ENCODE measurements around the gene PELI3.
"Not testable (repeated sequence)": the region's sequence is repeated elsewhere in the genome, so short reads cannot be mapped to it uniquely, and the experiment has no call there.

Gene PELI3

DNA sequence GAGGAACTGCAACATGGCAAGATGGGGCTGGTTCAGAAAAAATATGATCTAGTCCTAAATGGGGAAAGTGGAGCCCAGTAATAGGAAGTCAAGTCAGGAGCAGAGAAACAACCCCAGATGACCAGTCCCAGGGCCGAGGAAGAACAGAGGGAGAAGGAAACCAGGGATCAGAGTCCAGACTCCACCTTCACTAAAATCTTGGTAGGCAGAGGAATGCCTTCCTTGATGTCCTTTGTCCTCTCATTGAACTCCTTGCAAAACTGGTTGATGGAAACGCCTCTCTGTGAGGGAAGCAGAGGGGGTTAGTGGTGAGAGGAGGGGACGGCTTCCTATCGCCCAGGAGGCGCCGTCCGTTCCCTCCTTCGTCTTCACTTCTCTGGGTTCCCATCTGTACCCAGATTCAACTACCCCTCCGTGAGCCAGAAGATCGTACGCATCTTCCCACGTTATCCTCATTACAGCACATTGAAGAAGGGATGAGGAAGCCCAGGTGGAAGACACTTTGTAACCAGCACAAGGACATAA, 28.7 kb upstream of the PELI3 start:
- DNase-seq (ENCODE audit: low read depth) = no peak
- in situ Hi-C loops (cut with HindIII; ENCODE audit: low sequenced_read_pairs) = no loop called here

DNA sequence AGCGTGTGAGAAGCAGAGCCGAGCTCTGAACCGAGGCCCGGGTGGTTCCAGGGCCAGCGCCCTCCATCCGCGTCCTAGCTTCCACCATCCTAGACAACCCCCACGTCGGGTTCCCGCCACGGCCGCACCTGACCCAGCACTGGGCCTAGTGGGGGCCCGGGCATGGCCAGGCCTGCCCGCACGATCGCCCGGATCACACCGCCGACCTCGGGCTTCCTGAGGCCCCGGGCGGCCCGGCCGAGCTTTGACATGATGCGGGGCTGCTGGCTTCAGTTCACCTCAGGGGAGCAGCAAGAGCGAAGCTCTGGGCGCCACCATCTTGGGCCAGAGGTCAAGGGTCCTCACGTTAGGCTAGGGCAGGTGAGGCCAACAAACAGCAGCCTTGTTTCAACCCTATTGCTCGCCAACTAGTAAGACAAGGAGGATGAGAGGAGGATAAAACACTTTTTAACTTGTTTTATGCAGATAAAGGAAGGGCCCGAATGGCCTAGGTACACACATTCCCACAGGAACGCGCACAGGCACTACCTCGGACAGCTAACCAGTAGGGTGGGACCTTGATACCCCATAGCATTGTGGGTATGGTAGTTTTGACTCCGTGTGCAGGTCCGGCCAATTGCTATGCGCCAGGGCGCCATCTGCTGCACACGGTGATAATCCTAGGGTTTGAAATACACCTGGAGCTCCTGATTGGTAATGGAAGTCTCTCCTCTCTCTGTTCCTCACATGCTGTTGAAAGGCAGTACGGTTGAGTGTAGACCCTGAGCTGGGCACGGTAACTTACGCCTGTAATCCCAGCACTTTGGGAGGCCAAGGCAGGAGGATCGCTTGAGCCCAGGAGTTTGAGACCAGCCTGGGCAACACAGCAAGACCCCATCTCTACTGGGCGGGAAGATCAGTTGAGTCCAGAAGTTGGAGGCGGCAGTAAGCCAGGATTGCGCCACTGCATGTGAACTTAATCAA, 27.9 kb upstream of the PELI3 start, which contains the start of gene MRPL11:
MRPL11 (minus strand) TSS at position 345 of the 963 bp plus-strand sequence; CDS start at position 251, 94 bp downstream.
- H3K4me3 ChIP-seq (ENCODE audit: low read depth, low read length) = peak within 1 kb of the TSS; percentile 86
- in situ Hi-C loops (cut with HindIII; ENCODE audit: low sequenced_read_pairs) = no loop called here
- peak; percentile 89 for DNase-seq (ENCODE audit: low read depth)
- TF ChIP-seq, protein P1, sequence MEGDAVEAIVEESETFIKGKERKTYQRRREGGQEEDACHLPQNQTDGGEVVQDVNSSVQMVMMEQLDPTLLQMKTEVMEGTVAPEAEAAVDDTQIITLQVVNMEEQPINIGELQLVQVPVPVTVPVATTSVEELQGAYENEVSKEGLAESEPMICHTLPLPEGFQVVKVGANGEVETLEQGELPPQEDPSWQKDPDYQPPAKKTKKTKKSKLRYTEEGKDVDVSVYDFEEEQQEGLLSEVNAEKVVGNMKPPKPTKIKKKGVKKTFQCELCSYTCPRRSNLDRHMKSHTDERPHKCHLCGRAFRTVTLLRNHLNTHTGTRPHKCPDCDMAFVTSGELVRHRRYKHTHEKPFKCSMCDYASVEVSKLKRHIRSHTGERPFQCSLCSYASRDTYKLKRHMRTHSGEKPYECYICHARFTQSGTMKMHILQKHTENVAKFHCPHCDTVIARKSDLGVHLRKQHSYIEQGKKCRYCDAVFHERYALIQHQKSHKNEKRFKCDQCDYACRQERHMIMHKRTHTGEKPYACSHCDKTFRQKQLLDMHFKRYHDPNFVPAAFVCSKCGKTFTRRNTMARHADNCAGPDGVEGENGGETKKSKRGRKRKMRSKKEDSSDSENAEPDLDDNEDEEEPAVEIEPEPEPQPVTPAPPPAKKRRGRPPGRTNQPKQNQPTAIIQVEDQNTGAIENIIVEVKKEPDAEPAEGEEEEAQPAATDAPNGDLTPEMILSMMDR (IDR thresholded peaks at IDR 0.05; ENCODE audit: low read depth, low read length, missing control alignments) = peak; percentile 77

More for the DNA sequence above, 28.7 kb upstream of the PELI3 start:
- H3K4me3 ChIP-seq (ENCODE audit: low read depth, low read length) = peak overlapping the region; percentile 86
- TF ChIP-seq, protein P1 (IDR thresholded peaks at IDR 0.05; ENCODE audit: low read depth, low read length, missing control alignments) = no peak

DNA sequence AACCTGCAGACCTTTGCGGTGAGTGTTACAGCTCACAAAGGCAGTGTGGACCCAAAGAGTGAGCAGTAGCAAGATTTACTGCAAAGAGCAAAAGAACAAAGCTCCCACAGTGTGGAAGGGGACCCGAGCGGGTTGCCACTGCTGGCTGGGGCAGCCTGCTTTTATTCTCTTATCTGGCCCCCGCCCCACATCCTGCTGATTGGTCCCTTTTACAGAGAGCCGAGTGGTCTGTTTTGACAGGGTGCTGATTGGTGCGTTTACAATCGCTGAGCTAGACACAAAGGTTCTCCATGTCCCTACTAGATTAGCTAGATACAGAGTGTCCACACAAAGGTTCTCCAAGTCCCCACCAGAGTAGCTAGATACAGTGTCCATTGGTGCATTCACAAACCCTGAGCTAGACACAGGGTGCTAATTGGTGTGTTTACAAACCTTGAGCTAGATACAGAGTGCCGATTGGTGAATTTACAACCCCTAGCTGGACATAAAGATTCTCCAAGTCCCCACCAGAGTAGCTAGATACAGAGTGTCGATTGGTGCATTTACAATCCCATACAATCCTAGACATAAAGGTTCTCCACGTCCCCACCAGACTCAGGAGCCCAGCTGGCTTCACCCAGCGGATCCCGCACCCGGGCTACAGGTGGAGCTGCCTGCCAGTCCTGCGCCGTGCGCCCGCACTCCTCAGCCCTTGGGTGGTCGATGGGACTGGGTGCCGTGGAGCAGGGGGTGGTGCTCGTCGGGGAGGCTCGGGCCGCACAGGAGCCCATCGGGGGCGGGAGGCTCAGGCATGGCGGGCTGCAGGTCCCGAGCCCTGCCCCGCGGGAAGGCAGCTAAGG, 26.4 kb upstream of the PELI3 start:
- H3K4me3 ChIP-seq (ENCODE audit: low read depth, low read length); in situ Hi-C loops (cut with HindIII; ENCODE audit: low sequenced_read_pairs); DNase-seq (ENCODE audit: low read depth): not testable (repeated sequence)

DNA sequence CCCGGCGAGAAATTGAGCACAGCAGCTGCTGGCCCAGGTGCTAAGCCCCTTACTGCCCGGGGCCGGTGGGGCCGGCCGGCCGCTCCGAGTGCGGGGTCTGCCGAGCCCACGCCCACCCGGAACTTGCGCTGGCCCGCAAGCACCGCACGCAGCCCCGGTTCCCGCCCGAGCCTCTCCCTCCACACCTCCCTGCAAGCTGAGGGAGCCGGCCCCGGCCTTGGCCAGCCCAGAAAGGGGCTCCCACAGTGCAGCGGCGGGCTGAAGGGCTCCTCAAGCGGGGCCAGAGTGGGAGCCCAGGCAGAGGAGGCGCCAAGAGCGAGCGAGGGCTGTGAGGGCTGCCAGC, 25.8 kb upstream of the PELI3 start:
- DNase-seq (ENCODE audit: low read depth); H3K4me3 ChIP-seq (ENCODE audit: low read depth, low read length); in situ Hi-C loops (cut with HindIII; ENCODE audit: low sequenced_read_pairs): not testable (repeated sequence)

DNA sequence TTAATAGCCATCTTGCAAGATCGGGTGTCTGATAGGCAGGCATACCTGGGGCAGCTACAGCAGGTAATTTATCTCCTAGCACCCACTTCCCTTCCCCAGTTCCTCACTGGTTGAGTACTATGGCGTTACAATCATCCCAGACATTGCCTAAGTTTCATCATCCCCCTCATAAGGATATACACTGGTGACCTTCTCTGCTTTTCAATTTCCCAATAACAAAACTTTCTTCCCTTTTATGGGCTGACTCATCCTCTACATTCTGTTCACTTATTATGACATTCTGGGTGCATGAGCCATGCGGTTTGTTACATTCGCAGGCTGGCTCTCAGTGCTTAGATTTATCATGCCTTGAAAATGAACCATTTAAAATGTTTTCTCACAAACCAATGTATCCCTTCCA, 23.1 kb upstream of the PELI3 start:
- TF ChIP-seq, protein P1 (IDR thresholded peaks at IDR 0.05; ENCODE audit: low read depth, low read length, missing control alignments) = no peak
- no peak for DNase-seq (ENCODE audit: low read depth)
- in situ Hi-C loops (cut with HindIII; ENCODE audit: low sequenced_read_pairs) = no loop called here
- H3K4me3 ChIP-seq (ENCODE audit: low read depth, low read length) = no peak overlapping the region

DNA sequence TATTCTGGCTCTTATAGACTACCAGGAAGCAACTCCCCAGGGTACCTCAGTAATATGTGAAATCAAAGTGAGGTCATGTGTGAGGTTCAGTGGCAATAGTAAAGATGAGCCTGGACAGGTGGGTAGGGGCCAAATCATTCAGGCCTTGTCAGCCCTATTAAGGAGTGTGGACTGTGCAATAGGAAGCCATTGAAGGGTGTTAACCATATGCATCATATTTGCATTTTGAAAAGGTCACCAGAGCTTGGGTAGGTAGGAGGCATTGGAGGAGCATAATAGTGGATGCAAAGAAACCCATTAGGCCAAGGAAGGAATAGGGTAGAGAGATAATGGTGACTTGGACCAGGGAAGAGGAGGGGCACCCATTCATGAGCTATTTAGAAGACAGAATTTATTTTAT, 19.7 kb upstream of the PELI3 start:
- H3K4me3 ChIP-seq (ENCODE audit: low read depth, low read length) = no peak overlapping the region
- TF ChIP-seq, protein P1 (IDR thresholded peaks at IDR 0.05; ENCODE audit: low read depth, low read length, missing control alignments) = no peak
- in situ Hi-C loops (cut with HindIII; ENCODE audit: low sequenced_read_pairs) = no loop called here
- no peak for DNase-seq (ENCODE audit: low read depth)

DNA sequence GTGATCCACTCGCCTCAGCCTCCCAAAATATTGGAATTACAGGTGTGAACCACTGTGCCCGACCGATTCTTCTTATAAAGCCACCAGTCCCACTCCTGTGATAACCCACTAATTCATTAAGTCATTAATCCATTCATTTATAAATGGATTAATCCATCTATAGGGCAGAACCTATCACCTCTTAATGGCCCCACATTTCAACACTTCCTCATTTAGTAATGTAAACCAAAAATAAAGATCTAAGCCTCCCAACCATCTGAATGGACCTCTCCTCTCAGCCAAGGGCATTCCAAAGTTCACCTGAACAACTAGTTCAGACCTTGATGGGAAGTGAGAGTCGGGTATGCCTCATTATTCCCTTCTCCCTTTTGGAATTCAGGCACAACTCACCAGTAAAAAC, 18.2 kb upstream of the PELI3 start:
- DNase-seq (ENCODE audit: low read depth) = no peak
- no peak overlapping the region for H3K4me3 ChIP-seq (ENCODE audit: low read depth, low read length)
- TF ChIP-seq, protein P1 (IDR thresholded peaks at IDR 0.05; ENCODE audit: low read depth, low read length, missing control alignments) = no peak
- in situ Hi-C loops (cut with HindIII; ENCODE audit: low sequenced_read_pairs) = no loop called here
